GM15510 (cell line): ENCODE results near the gene ARHGEF11.

ENCODE experiments used
- POLR2A ChIP-seq: IDR thresholded peaks from 3 replicates; pipeline ENCODE4 v1.6.1; 2011; ENCODE audit warnings: borderline replicate concordance; ENCODE audit not compliant: insufficient read length; ENCODE audit errors: extremely low read depth

Gene ARHGEF11, protein sequence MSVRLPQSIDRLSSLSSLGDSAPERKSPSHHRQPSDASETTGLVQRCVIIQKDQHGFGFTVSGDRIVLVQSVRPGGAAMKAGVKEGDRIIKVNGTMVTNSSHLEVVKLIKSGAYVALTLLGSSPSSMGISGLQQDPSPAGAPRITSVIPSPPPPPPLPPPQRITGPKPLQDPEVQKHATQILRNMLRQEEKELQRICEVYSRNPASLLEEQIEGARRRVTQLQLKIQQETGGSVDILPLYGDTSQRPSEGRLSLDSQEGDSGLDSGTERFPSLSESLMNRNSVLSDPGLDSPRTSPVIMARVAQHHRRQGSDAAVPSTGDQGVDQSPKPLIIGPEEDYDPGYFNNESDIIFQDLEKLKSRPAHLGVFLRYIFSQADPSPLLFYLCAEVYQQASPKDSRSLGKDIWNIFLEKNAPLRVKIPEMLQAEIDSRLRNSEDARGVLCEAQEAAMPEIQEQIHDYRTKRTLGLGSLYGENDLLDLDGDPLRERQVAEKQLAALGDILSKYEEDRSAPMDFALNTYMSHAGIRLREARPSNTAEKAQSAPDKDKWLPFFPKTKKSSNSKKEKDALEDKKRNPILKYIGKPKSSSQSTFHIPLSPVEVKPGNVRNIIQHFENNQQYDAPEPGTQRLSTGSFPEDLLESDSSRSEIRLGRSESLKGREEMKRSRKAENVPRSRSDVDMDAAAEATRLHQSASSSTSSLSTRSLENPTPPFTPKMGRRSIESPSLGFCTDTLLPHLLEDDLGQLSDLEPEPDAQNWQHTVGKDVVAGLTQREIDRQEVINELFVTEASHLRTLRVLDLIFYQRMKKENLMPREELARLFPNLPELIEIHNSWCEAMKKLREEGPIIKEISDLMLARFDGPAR (N-terminal part only)

GRCh38 chr1:157045250-157046218, at the start of gene ARHGEF11:
ARHGEF11 (minus strand) TSS chr1:157045742; CDS start chr1:157044330, 1,412 bp downstream.
- TF ChIP-seq POLR2A = peak; percentile 31

- no peak for TF ChIP-seq POLR2A
Measured at GRCh38 chr1:157095091-157095490, 49.5 kb upstream of the ARHGEF11 start.

DNA sequence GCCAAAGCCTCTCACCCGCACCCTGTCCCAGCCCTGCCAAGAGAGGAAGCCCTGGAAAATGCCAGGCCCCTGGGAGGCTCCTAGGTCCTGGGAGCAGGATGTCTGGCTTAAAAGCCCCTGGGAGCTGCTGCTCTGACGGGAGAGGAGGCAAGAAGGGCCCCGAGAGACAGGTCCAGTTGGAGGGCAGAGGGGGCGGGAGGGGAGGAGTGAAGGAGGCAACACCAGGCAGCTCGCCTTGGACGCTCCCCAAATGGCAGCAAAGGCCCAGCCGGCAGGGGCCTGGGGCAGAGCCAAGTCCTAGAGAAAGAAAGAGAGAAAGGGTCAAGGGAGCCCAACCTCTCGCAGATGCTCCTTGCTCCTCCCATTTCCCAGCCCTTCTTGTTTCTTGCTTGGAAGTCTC, 47.3 kb upstream of the ARHGEF11 start:
- TF ChIP-seq POLR2A = no peak

DNA sequence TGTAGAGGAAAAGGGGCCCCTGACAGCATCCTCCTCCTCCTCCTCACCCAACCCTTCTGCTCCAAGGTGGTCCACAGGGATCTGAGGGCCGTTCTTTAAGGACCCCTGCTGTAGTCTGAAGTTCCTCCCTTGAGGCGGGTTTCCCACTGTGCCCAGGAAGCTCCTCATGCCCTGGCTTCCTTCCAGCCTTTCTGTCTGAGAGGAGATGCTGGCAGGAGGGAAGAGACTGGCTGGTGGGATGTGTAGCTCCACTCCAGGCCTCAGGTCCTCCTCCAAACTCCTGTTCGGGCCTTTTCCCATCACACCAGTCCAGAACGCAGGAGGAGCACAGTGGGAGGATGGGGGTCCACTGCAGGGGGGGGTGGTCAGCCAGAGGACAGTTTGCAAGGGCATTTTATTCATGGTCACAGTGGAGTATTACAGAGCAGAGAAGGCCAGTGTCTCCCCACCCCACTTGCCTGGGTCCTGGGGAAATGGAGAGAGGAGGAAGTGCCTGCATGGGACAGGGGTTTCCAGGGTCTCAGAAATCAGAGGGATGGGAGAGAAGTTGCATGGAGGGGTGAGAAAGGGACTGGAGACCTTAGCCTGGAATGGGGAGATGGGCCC, 46.2 kb upstream of the ARHGEF11 start:
- TF ChIP-seq POLR2A = no peak

DNA sequence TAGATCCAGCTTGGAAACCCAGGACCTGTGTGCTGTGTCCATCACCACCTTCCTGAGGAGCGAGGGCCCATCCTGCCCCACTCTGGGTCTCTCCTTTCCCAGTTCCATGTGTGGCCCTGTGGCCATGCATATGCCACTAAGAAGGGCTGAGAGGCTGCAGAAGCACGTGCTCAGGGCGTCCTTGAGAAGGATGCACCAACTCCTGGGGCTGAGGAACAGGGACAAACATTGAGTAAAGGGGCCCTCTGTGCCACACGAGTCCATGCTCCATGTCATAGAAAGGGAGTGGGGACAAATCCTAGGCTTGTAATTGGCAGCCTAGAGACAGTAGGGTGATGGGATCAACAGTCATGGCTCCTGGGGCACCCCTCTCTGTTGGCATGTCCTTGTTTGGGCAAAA, 45.6 kb upstream of the ARHGEF11 start:
- TF ChIP-seq POLR2A = no peak

GRCh38 chr1:157090771-157091170, 45.2 kb upstream of the ARHGEF11 start:
- no peak for TF ChIP-seq POLR2A

- TF ChIP-seq POLR2A = no peak
Measured at GRCh38 chr1:157090196-157090647, 44.7 kb upstream of the ARHGEF11 start.

DNA sequence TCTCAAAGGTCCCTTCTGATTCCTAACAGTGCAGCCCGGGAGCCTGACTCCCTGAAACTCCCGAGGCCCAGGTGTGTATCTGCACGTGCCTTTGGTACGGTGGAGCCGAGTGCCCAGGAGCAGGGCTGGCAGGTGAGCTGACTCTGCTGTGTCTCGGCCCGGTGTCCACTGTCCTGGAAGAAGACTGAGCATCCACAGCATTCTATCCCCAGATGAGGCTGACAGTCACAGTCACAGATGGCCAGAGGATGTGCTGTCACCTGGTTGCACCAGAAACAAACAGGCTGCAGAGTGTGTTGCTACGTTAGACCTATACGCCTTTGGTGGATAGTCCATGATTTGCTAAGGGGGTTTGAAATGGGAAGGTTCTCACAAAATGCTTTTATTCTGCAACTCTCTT, 44.2 kb upstream of the ARHGEF11 start:
- no peak for TF ChIP-seq POLR2A

- no peak for TF ChIP-seq POLR2A
Measured at GRCh38 chr1:157088607-157089006, 43.1 kb upstream of the ARHGEF11 start.

DNA sequence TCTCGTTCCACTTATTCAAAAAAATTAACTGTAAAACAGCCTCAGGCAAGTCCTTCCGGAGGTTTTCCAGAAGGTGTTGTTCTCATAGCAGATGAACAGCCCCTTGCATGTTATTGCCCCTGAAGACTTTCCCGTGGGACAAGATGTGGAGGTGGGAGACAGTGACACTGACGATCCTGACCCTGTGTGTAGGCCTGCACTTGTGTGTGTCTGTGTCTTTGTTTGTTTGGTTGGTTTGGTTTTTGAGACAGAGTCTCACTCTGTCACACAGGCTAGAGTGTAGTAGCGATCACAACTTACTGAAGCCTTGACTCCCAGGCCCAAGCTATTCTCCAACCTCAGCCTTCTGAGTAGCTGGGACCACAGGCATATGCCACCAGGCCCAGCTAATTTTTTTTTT, 41.5 kb upstream of the ARHGEF11 start:
- no peak for TF ChIP-seq POLR2A

DNA sequence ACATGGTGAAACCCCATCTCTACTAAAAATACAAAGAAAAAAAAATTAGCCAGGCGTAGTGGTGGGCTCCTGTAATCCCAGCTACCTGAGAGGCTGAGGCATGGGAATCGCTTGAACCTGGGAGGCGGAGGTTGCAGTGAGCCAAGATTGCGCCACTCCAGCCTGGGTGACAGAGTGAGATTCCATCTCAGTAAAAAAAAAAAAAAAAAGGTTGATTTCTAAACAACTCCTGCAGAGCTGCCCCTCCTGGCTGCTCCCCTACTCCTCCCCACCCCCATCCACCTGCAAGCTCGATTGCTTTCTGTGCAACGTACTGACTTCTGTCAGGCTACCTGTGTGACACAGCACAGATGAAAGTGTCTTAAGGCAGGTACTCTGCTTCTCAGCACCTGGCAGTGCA, 40.8 kb upstream of the ARHGEF11 start:
- TF ChIP-seq POLR2A = no peak

GRCh38 chr1:157085421-157085820, 39.9 kb upstream of the ARHGEF11 start:
- no peak for TF ChIP-seq POLR2A

DNA sequence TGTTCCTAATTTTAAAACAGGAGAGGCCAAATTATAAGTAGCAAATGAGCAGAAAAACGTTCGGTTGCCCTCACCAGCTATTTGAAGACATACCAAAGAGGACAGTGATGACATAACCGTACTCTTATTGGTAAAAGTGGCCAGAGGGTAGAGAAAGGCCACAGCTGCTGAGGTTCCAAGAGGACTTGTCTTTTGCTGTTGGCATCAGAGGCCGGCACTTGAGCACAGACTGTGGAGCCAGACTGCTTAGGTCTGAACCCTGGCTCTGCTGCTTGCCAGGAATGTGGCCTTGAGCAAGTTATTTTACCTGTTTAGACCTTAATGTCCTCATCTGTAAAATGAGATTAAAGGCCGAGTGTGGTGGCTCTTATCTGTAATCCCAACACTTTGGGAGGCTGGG, 39.2 kb upstream of the ARHGEF11 start:
- TF ChIP-seq POLR2A = no peak

DNA sequence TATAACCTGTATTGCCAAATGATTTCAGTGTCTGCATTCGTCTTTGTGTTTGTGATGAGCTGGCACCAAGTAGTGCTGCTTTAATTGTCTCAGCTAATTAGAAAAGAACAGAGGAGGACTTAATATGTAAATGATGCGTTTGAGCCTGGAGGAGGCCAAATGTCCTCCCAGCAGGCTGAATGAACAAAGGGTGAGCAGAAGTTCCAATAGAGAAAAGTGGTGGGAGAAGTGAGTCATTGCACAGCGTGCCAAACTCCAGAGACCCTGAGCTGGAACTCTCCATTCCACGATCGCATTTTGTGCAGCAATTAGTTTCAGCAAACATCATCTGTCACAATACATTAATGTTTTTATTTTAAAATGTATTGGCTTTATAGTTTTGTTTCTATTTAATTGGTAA, 36.2 kb upstream of the ARHGEF11 start:
- TF ChIP-seq POLR2A = no peak
